GM12878 (cell line): ENCODE results near the gene DNAI4.

Source experiments
- ATF2 ChIP-seq: IDR thresholded peaks from 2 replicates; pipeline ENCODE4 v1.6.1; 2012; ENCODE audit warnings: low read length, inconsistent platforms
- E2F8 ChIP-seq: fragments of 450-650 bp; IDR thresholded peaks from 2 replicates; pipeline ENCODE4 v1.6.1; 2018; ENCODE audit warnings: mild to moderate bottlenecking, low read depth, moderate library complexity; ENCODE audit not compliant: partially characterized antibody
- EZH2 ChIP-seq: IDR thresholded peaks from 2 replicates; pipeline ENCODE4 v1.6.1; 2012; ENCODE audit warnings: low read depth, mild to moderate bottlenecking, control low read depth, inconsistent platforms, low read length, borderline replicate concordance; ENCODE audit not compliant: control insufficient read depth
- MAX ChIP-seq: IDR thresholded peaks from 2 replicates; pipeline ENCODE4 v1.6.1; 2012; ENCODE audit warnings: low read depth, low read length, improper control_type of control experiment
- NBN ChIP-seq: fragments of 450-650 bp; IDR thresholded peaks from 2 replicates; pipeline ENCODE4 v1.6.1; 2016
- NFXL1 ChIP-seq: fragments of 450-650 bp; IDR thresholded peaks from 2 replicates; pipeline ENCODE4 v1.6.1; 2017; ENCODE audit warnings: antibody characterized with exemption, mild to moderate bottlenecking, borderline replicate concordance
- SMC3 ChIP-seq: IDR thresholded peaks from 2 replicates; pipeline ENCODE4 v1.6.1; 2011; ENCODE audit warnings: low read length, improper control_type of control experiment, borderline replicate concordance
- TAF1 ChIP-seq: IDR thresholded peaks from 2 replicates; pipeline ENCODE4 v1.6.1; 2011; ENCODE audit warnings: mild to moderate bottlenecking, low read depth, low read length, borderline replicate concordance
- USF1 ChIP-seq: IDR thresholded peaks from 2 replicates; pipeline ENCODE4 v1.6.1; 2011; ENCODE audit warnings: borderline replicate concordance, low read depth, mild to moderate bottlenecking, moderate library complexity, mixed read lengths, low read length; ENCODE audit not compliant: insufficient read depth; ENCODE audit errors: extremely low read length

GRCh38 chr1:66916320-66916719, 8.3 kb downstream of the DNAI4 start:
- TF ChIP-seq SMC3 (no peak), NFXL1 (no peak), E2F8 (no peak), ATF2 (no peak), USF1 (no peak), NBN (no peak), EZH2 (no peak), MAX (no peak), TAF1 (no peak)
